Effector CD8-positive, alpha-beta T cell (primary cell): ENCODE measurements around the gene GOSR2.
"Not testable (repeated sequence)": the region's sequence is repeated elsewhere in the genome, so short reads cannot be mapped to it uniquely, and the experiment has no call there.

Experiments
- DNase-seq: peaks from one replicate; lab custom pipeline; 2025; lab: John Stamatoyannopoulos, UW

The GOSR2 gene

GRCh38 chr17:46964315-46965265 is 41.6 kb downstream of the GOSR2 start:
- no peak for DNase-seq

- no peak for DNase-seq
Measured at GRCh38 chr17:46968224-46968834, 45.4 kb downstream of the GOSR2 start.

GRCh38 chr17:46968896-46969295 is 45.9 kb downstream of the GOSR2 start:
- no peak for DNase-seq

- no peak for DNase-seq
Measured at GRCh38 chr17:46971647-46972300, 48.8 kb downstream of the GOSR2 start.

GRCh38 chr17:46972346-46972745 is 49.4 kb downstream of the GOSR2 start:
- DNase-seq: no peak

GRCh38 chr17:46974086-46974485 is 51.1 kb downstream of the GOSR2 start:
- DNase-seq: no peak

GRCh38 chr17:46975287-46975686 is 52.3 kb downstream of the GOSR2 start:
- no peak for DNase-seq

- DNase-seq: no peak
Measured at GRCh38 chr17:46976626-46977270, 53.8 kb downstream of the GOSR2 start.

- DNase-seq: no peak
Measured at GRCh38 chr17:46977348-46977747, 54.4 kb downstream of the GOSR2 start.

GRCh38 chr17:46977750-46978488 is 55.0 kb downstream of the GOSR2 start:
- no peak for DNase-seq

GRCh38 chr17:46978489-46979146 is 55.7 kb downstream of the GOSR2 start:
- DNase-seq: no peak

- no peak for DNase-seq
Measured at GRCh38 chr17:46979147-46979863, 56.3 kb downstream of the GOSR2 start, which contains the start of gene RPRML. RPRML (minus strand) TSS chr17:46979253; CDS start chr17:46979007, 246 bp downstream.

GRCh38 chr17:46982577-46982976 is 59.6 kb downstream of the GOSR2 start:
- no peak for DNase-seq

- DNase-seq: no peak
Measured at GRCh38 chr17:46983782-46984181, 60.8 kb downstream of the GOSR2 start.

GRCh38 chr17:46984341-46984740 is 61.4 kb downstream of the GOSR2 start:
- DNase-seq: no peak

- DNase-seq: no peak
Measured at GRCh38 chr17:46984892-46985291, 61.9 kb downstream of the GOSR2 start.

- DNase-seq: no peak
Measured at GRCh38 chr17:46986366-46986765, 63.4 kb downstream of the GOSR2 start.

GRCh38 chr17:46987927-46988326 is 65.0 kb downstream of the GOSR2 start:
- DNase-seq: not testable (repeated sequence)

- DNase-seq: no peak
Measured at GRCh38 chr17:46989637-46990431, 66.9 kb downstream of the GOSR2 start.
